ENCODE results near the gene P2RX3.

P2RX3 gene

DNA sequence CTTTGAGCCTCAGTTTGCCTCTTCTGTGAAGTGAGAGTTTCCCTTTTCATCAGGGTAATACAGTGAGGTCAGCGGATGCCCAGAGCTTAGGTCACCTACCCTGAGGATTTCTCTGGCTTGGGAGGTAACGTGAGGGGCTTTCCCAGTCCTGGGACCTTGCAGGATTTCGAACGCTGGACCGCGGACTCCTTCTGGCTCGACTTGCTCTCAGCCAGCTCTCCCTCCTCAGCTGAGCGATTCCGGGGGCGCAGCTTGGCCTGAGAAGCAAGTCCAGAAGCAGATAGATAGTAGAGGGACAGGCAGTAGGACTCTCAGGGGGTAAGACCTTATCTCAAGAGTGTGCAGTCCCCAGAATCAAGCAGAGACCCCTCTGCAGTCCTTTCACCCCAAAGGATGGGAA, 37.4 kb upstream of the P2RX3 start:
- no peak for DNase-seq (ENCODE audit: low read depth)
- TF ChIP-seq, protein P1, sequence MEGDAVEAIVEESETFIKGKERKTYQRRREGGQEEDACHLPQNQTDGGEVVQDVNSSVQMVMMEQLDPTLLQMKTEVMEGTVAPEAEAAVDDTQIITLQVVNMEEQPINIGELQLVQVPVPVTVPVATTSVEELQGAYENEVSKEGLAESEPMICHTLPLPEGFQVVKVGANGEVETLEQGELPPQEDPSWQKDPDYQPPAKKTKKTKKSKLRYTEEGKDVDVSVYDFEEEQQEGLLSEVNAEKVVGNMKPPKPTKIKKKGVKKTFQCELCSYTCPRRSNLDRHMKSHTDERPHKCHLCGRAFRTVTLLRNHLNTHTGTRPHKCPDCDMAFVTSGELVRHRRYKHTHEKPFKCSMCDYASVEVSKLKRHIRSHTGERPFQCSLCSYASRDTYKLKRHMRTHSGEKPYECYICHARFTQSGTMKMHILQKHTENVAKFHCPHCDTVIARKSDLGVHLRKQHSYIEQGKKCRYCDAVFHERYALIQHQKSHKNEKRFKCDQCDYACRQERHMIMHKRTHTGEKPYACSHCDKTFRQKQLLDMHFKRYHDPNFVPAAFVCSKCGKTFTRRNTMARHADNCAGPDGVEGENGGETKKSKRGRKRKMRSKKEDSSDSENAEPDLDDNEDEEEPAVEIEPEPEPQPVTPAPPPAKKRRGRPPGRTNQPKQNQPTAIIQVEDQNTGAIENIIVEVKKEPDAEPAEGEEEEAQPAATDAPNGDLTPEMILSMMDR (IDR thresholded peaks at IDR 0.05; ENCODE audit: insufficient read depth, low read depth, low read length, missing control alignments) = no peak
- no peak overlapping the region for H3K4me3 ChIP-seq (ENCODE audit: low read depth, low read length)

DNA sequence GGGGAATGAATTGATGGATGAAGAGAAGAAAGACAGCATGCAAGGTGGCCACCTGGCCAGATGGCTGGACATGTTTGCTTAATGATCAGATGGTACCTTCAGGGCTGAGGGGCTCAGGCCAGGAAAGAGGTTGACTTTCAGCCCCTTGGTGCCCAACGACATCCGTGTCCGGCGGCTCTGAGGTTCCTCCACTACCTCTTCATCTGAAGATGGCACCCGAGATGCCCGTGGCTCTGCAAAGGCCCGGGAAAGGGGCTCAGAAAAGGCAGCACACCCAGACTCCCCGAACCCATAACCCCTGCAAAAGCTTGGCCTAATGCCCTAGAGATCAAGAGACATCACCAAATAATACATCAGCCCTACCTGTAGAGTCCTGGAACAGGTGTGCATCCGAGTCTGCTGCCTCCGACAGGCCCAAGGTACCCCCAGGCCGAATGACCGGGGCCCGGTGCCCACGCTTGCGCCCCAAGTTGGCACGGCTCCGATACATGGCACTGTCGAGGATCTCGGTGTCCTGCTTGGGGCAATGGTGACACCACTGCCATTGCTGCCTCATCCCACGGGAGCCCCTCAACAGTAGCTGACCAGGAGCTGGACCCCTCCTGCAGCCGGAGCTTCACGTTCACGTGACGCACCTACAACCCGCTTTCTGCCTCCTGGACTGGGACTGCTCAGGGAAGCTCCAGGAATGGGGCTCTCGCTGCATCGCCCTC, 36.3 kb upstream of the P2RX3 start:
- no peak overlapping the region for H3K4me3 ChIP-seq (ENCODE audit: low read depth, low read length)
- TF ChIP-seq, protein P1 (IDR thresholded peaks at IDR 0.05; ENCODE audit: insufficient read depth, low read depth, low read length, missing control alignments) = no peak
- no peak for DNase-seq (ENCODE audit: low read depth)

DNA sequence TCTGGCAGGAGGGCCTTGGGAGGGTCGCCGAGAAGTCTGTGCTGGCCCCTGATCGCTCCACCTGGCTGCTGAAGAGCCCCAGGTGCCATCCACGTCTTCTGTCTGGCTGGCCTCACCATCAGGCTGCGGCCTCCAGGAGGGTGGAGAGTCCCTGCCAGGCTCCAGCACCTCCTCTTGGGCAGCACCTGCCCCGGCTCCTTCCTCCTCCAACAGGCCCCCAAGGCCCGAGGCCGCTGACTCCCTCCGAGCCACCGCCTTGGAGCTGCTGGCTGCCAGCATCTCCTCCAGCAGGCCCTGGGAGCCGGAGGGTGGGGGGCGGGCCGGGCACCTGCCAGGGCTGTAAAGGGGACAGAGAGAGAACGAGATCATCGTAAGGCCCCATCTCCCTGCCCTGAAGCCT, 35.7 kb upstream of the P2RX3 start:
- TF ChIP-seq, protein P1 (IDR thresholded peaks at IDR 0.05; ENCODE audit: insufficient read depth, low read depth, low read length, missing control alignments) = no peak
- DNase-seq (ENCODE audit: low read depth) = no peak
- H3K4me3 ChIP-seq (ENCODE audit: low read depth, low read length) = no peak overlapping the region

DNA sequence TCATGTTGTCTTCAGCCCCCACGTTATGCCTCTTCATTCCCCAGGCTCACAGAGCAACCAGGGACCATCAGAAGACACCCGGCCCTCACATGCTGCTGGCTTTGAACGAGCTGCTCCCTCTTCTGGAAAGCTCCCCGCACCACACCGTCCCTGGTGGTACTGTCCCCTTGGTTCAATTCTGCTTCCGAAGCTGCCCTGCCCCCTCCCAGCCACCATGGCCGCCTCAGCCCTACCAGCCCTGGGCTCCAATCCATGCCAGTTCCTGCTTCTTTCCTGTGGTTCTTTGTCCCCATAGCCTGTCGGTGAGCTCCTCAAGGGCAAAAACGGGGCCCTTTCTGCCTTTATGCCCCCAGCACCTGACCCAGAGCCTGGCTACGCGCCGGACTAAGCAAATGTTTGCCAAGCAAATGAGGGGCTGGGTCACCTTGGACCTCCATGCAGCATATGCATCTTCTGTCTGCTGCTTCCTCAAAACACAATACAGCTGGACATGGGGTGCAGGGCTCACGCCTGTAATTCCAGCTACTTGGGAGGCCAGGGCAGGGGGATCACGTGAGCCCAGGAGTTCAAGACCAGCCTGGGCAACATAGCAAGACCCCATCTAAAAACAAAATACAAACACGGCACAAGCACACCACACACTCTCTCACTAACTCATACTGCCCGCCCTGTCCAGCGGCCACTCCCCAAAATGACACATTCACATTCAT, 34.7 kb upstream of the P2RX3 start:
- DNase-seq (ENCODE audit: low read depth) = no peak
- TF ChIP-seq, protein P1 (IDR thresholded peaks at IDR 0.05; ENCODE audit: insufficient read depth, low read depth, low read length, missing control alignments) = no peak
- H3K4me3 ChIP-seq (ENCODE audit: low read depth, low read length) = no peak overlapping the region

DNA sequence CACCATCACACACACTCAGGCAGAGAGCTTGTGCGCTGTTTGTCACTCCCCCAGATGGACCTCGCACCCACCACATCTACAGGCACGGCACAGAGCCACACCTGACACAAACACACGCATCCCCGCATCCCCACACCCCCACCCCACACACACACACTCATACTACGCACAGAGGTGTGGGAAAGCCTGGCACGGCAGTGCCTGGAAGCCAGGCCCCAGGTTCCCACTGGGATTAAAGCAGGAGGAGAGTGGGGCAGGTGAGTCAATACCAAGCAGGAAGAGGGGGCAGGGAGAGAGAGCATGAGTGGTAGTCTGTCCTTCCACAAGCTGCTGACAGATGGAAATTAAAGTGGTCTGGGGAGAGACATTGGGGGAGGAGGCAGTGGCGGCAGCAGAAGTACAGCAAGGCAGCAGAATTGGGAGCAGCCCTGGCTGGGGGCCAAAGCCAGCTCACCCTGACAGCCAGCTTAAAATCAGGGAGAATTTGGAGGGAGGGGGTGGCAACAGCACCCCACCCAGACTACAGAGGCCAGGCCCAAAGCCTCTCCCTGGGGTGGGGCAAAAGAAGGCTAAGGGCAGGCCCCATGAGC, 34.1 kb upstream of the P2RX3 start:
- TF ChIP-seq, protein P1 (IDR thresholded peaks at IDR 0.05; ENCODE audit: insufficient read depth, low read depth, low read length, missing control alignments) = no peak
- H3K4me3 ChIP-seq (ENCODE audit: low read depth, low read length) = no peak overlapping the region
- DNase-seq (ENCODE audit: low read depth) = no peak

DNA sequence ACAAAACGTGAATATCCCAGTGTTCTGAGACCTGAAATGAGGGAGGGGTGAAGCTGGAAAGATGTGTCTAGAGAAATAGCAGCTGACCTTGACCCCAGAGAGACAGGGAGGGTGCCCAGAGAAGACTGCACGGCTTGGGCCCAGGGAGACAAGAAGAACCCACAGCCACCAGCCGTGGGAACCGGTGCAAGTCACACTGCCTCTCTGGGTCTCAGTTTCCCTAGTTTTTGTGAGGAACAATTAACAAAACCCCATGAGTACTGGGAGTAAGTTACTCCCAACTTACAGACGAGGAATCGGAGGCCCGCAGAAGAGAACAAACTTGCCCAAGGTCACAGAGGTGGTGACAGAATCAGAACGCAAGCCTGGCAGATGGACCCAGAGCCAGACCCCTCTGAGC, 32.6 kb upstream of the P2RX3 start:
- no peak for DNase-seq (ENCODE audit: low read depth)

More for the DNA sequence above, 32.6 kb upstream of the P2RX3 start:
- TF ChIP-seq, protein P1 (IDR thresholded peaks at IDR 0.05; ENCODE audit: insufficient read depth, low read depth, low read length, missing control alignments) = no peak
- H3K4me3 ChIP-seq (ENCODE audit: low read depth, low read length) = no peak overlapping the region

All from GM12865 (cell line).